Endothelial cell of umbilical vein (primary cell): ENCODE measurements around the gene RCVRN. TPM values are rescaled to one million over a fixed set of nuclear protein-coding genes. Genes with fewer than 3 reads are reported as not detected.
A peak's percentile ranks its signal among the peaks of the same experiment; 100 is the strongest.

Source experiments
- BruUV-seq: library from RNA; stranded (reverse); fragments of 400-500 nt; replicated peaks from 2 replicates; lab custom pipeline; 2021; lab: Mats Ljungman, UMichigan
- CTCF ChIA-PET: fragments of 300-600, 350-600 bp; sonication (Branson Sonifier 250); formaldehyde crosslinking; loops from one replicate; lab custom pipeline; 2021; ENCODE audit warnings: antibody characterized with exemption, inconsistent platforms; lab: Charles Lee
- POLR2A ChIA-PET: fragments of 300-600, 350-600 bp; sonication (Branson Sonifier 250); formaldehyde crosslinking; loops from one replicate; lab custom pipeline; 2021; ENCODE audit warnings: antibody characterized with exemption, inconsistent platforms; lab: Charles Lee
- DNase-seq: peaks from one replicate; pipeline ENCODE4 v3.0.0-alpha.2; 2011; ENCODE audit warnings: low read depth, low spot score
- FAIRE-seq: peaks from 2 replicates; lab custom pipeline; 2011; peaks lifted over from hg19 to GRCh38; lab: Jason Lieb, UNC
- H2AFZ ChIP-seq: 2 replicates; pipeline ENCODE4 v1.6.0; 2012; ENCODE audit warnings: low read depth, low read length, control low read depth, inconsistent platforms
- H3K27ac ChIP-seq: 2 replicates; pipeline ENCODE4 v1.5.1; 2011; ENCODE audit warnings: low read depth, mild to moderate bottlenecking, control low read depth, low read length, moderate library complexity; ENCODE audit not compliant: insufficient read depth
- H3K27me3 ChIP-seq, 2 experiments: 2 replicates each; pipeline versions ENCODE4 v1.6.0 to v1.6.1; 2011; ENCODE audit warnings: low read length in 2 of 2, mixed read lengths in 1 of 2; ENCODE audit not compliant: control insufficient read depth in 2 of 2, insufficient read depth in 2 of 2
- H3K36me3 ChIP-seq, 2 experiments: 2 replicates in 1 of 2; 3 replicates in 1 of 2; pipeline ENCODE4 v1.5.1; 2011; ENCODE audit warnings: low read length in 2 of 2, mild to moderate bottlenecking in 1 of 2, moderate library complexity in 1 of 2; ENCODE audit not compliant: control insufficient read depth in 2 of 2, insufficient read depth in 2 of 2; ENCODE audit errors: extremely low read depth in 1 of 2
- H3K4me1 ChIP-seq: 3 replicates; pipeline ENCODE4 v1.5.1; 2011; ENCODE audit warnings: mild to moderate bottlenecking, low read length; ENCODE audit not compliant: control insufficient read depth, insufficient read depth; ENCODE audit errors: extremely low read depth
- H3K4me2 ChIP-seq: 2 replicates; pipeline ENCODE4 v1.6.1; 2011; ENCODE audit warnings: low read length, control low read depth, mixed read lengths; ENCODE audit not compliant: insufficient read depth
- H3K4me3 ChIP-seq, 3 experiments: fragments of 200-600 bp in 1 of 3; sonication (generic), shearing (Covaris generic) in 1 of 3; replicated peaks in 1 of 3; 2 replicates each; pipeline ENCODE4 v1.5.1; 2011 to 2016; ENCODE audit warnings: control low read depth in 3 of 3, low read length in 3 of 3, mild to moderate bottlenecking in 2 of 3, inconsistent platforms in 1 of 3, low read depth in 1 of 3, moderate library complexity in 1 of 3; ENCODE audit not compliant: insufficient read depth in 1 of 3
- H3K79me2 ChIP-seq: 2 replicates; pipeline ENCODE4 v1.6.0; 2012; ENCODE audit warnings: low read length, inconsistent platforms; ENCODE audit not compliant: control insufficient read depth, insufficient read depth
- H3K9ac ChIP-seq: replicated peaks from 2 replicates; pipeline ENCODE3; 2011; ENCODE audit warnings: low read length, control low read depth; ENCODE audit not compliant: insufficient read depth; ENCODE audit errors: extremely low read depth
- H3K9me1 ChIP-seq: replicated peaks from 3 replicates; pipeline ENCODE4 v1.6.0; 2011; ENCODE audit warnings: mild to moderate bottlenecking, low read length; ENCODE audit not compliant: control insufficient read depth, insufficient read depth; ENCODE audit errors: extremely low read depth
- H3K9me3 ChIP-seq: replicated peaks from 2 replicates; pipeline ENCODE4 v1.5.1; 2012; ENCODE audit warnings: low read length, inconsistent platforms; ENCODE audit not compliant: control insufficient read depth, insufficient read depth
- H4K20me1 ChIP-seq: replicated peaks from 2 replicates; pipeline ENCODE3; 2011; ENCODE audit warnings: mild to moderate bottlenecking, low read length; ENCODE audit not compliant: control insufficient read depth, insufficient read depth; ENCODE audit errors: extremely low read depth
- dilution Hi-C: fragments of 300-500 bp; cut with MboI; formaldehyde crosslinking; loops from one replicate; pipeline ENCODE4 v1.15.0; 2019; ENCODE audit warnings: low sequenced_read_pairs; ENCODE audit not compliant: extremely low pct_ligation_motif_present
- intact Hi-C: fragments of 100-400 bp; cut with micrococcal nuclease; formaldehyde crosslinking; loops from one replicate; pipeline ENCODE4 v1.10.0; 2022
- polyA plus RNA-seq, 4 experiments: library from polyadenylated mRNA; depleted of rRNA in 3 of 4; stranded (reverse) in 3 of 4; unstranded in 1 of 4; fragments of >200 nt; gene quantifications; 2 replicates each; pipeline versions ENCODE4 v1.2.1 to v1.2.3, GENCODE V29; 2011 to 2012; ENCODE audit warnings: missing spikeins in 1 of 4
- total RNA-seq: library from RNA; stranded (reverse); gene quantifications from 2 replicates; pipeline ENCODE4 v1.2.3, GENCODE V29; 2021
- TF ChIP-seq, protein P1 (sequence below): IDR thresholded peaks from 2 replicates; pipeline ENCODE4 v1.6.1; 2011; ENCODE audit not compliant: insufficient read depth, insufficient read length
- TF ChIP-seq, protein P2 (sequence below), 2 donors: IDR thresholded peaks; 1 replicate in 1 of 2; 2 replicates in 1 of 2; pipeline ENCODE4 v1.5.1; 2011; ENCODE audit warnings: low read length in 2 of 2, mild to moderate bottlenecking in 2 of 2, moderate library complexity in 2 of 2, control low read depth in 1 of 2, inconsistent platforms in 1 of 2, low read depth in 1 of 2; ENCODE audit not compliant: insufficient read depth in 1 of 2; ENCODE audit errors: extremely low read depth in 1 of 2

RCVRN gene
- total and polyA plus RNA-seq, 2 donors (not counting 3 experiments of a cell fraction or from before 2014, with no cell fraction given), result not detected

DNA sequence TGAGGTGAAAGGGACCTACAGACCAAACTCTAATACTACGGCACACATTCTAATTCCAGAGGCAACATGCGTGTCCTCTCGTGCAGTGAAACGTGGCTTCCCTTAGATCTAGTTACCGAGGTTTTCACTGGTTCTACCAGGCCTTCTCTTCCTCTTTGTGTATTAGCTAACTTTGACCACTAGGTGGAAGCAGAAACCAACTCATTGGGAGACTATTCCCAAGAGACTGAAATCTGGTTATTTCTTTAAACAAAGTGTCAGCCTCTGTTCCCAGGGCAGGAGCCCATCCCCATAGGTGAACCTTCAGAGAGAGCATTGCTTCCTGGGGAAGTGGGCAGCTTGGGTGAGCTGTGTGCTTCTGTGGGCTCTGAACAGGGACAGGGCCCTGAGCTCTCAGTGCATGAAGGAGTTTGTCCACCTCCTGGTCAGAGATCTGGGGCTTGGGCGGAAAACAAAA is 19.7 kb upstream of the RCVRN start:
- peak; percentile 47 for FAIRE-seq
- intact Hi-C loops, result loop anchor here (1.0 to 10.0 kb wide), 3 partner anchors 400 to 694 kb away; no protein-coding TSS in a partner anchor
- Histone ChIP-seq H2AFZ (no peak overlapping the region), H3K27me3 (no peaks in the 10 kb centered on the region), H3K4me1 (no peaks in the 10 kb centered on the region), H3K9me3 (no peaks in the 10 kb centered on the region), H3K27ac (no peak overlapping the region), H3K36me3 (no peaks in the 10 kb centered on the region), H3K4me2 (no peak overlapping the region), H4K20me1 (no peaks in the 10 kb centered on the region), H3K79me2 (no peaks in the 10 kb centered on the region), H3K9ac (no peak overlapping the region), H3K4me3 (no peak overlapping the region), H3K9me1 (no peaks in the 10 kb centered on the region)
- dilution Hi-C loops, result no loop called here
- POLR2A ChIA-PET, result no interaction called here
- DNase-seq, result peak; percentile 39
- no TSS peak for BruUV-seq
- CTCF ChIA-PET, result interaction anchor here (0.6 to 2.3 kb wide), 12 partner anchors 9 to 707 kb away, joined by 3 to 108 read pairs (median 3); no protein-coding TSS in a partner anchor
- TF ChIP-seq, protein P1, sequence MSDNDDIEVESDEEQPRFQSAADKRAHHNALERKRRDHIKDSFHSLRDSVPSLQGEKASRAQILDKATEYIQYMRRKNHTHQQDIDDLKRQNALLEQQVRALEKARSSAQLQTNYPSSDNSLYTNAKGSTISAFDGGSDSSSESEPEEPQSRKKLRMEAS, result no peak
- TF ChIP-seq, protein P2, sequence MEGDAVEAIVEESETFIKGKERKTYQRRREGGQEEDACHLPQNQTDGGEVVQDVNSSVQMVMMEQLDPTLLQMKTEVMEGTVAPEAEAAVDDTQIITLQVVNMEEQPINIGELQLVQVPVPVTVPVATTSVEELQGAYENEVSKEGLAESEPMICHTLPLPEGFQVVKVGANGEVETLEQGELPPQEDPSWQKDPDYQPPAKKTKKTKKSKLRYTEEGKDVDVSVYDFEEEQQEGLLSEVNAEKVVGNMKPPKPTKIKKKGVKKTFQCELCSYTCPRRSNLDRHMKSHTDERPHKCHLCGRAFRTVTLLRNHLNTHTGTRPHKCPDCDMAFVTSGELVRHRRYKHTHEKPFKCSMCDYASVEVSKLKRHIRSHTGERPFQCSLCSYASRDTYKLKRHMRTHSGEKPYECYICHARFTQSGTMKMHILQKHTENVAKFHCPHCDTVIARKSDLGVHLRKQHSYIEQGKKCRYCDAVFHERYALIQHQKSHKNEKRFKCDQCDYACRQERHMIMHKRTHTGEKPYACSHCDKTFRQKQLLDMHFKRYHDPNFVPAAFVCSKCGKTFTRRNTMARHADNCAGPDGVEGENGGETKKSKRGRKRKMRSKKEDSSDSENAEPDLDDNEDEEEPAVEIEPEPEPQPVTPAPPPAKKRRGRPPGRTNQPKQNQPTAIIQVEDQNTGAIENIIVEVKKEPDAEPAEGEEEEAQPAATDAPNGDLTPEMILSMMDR (IDR thresholded peaks at IDR 0.05; ENCODE audit: extremely low read depth in 1 of 2, insufficient read depth in 1 of 2, low read depth in 1 of 2, low read length in 2 of 2), result peak; percentile 57 to 66
